Subcutaneous adipose tissue (tissue), 4 donors: Measurements from ENCODE around the gene PLEKHF1. TPM values are rescaled to one million over a fixed set of nuclear protein-coding genes. Genes with fewer than 3 reads are reported as not detected.

Experiments
- total RNA-seq, 4 donors: library from RNA; depleted of rRNA; stranded (reverse); fragments of >200 nt; gene quantifications; one replicate each; pipeline ENCODE4 v1.1.0, GENCODE V29; 2016
- TF ChIP-seq, protein P1 (sequence below): fragments of 450-650 bp; IDR thresholded peaks from one replicate; pipeline ENCODE4 v1.5.1; 2016; ENCODE audit warnings: low read depth, mild to moderate bottlenecking, control low read depth, antibody characterized with exemption, moderate library complexity

The PLEKHF1 gene
- total RNA-seq, 4 donors from 2014 or later, result 18.1 to 51.6 (median 34.9) TPM

DNA sequence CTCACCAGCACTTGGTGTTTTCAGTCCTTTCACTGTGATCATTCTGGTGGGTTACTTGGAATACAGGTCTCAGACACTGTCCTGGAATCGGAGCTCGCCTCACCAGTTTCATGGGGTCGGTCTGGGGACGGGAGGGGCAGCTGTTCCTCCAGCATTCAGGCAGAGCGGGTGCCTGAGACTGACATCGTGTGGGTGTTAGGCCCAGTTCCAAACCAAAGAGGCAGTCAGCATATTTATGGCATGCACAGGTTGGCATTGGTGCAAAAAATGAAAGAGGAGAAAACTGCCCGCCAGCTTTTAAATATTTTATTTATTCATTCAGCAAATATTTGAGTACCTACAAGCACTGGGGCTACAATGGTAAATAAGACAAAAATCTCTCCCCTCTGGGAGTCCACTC is 20.1 kb downstream of the PLEKHF1 start:
- TF ChIP-seq, protein P1, sequence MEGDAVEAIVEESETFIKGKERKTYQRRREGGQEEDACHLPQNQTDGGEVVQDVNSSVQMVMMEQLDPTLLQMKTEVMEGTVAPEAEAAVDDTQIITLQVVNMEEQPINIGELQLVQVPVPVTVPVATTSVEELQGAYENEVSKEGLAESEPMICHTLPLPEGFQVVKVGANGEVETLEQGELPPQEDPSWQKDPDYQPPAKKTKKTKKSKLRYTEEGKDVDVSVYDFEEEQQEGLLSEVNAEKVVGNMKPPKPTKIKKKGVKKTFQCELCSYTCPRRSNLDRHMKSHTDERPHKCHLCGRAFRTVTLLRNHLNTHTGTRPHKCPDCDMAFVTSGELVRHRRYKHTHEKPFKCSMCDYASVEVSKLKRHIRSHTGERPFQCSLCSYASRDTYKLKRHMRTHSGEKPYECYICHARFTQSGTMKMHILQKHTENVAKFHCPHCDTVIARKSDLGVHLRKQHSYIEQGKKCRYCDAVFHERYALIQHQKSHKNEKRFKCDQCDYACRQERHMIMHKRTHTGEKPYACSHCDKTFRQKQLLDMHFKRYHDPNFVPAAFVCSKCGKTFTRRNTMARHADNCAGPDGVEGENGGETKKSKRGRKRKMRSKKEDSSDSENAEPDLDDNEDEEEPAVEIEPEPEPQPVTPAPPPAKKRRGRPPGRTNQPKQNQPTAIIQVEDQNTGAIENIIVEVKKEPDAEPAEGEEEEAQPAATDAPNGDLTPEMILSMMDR, result no peak

DNA sequence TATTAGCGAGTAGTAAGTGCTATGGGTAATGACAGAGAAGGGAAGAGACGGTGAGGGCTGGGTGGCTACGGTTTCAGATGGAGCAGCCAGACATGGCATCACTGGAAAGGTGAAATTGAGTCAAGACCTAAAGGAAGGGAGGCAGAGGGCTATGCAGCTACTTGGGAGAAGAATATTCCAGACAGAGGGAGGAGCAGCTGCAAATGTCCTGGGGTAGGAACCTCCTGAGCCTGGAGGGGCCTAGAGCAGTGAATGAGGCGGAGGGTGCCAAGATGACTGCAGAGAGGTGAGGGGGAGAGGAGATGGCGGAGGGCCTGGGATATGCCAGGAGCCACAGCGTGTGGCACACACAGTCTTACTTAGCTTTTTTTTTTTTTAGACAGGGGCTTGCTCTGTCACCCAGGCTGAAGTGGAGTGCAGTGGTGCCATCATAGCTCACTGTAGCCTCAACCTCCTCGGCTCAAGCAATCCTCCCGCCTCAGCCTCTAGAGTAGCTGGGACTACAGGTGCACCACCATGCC is 21.1 kb downstream of the PLEKHF1 start:
- TF ChIP-seq, protein P1, result no peak

DNA sequence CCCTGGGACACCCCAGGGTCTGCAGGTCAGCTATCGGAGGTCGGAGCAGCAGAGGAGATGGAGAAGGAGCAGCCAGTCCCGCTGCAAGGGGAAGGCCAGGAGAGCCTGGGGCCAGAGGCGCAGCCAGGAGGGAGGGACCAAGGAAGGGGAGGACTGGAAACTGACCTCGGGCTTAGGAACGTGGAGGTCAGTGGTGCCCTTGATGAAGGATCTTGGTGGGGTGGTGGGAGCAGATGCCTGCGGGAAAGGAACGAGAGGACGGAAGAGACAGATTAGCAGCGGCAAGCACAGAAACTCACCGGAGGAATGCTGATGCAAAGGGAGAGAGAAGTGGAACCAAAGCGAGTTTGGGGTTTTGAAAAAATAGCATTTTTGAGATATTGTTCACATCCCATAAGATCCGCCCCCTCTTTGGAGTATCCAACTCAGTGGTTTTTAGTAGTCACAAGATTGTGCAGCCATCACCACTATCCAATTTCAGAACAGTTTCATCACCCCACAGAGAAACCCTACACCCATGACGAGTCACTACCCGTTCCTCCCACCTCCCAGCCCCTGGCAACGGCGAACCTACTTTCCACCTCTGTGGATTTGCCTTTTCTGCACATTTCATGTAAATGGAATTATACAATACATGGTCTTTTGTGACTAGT is 22.1 kb downstream of the PLEKHF1 start:
- TF ChIP-seq, protein P1, result no peak

DNA sequence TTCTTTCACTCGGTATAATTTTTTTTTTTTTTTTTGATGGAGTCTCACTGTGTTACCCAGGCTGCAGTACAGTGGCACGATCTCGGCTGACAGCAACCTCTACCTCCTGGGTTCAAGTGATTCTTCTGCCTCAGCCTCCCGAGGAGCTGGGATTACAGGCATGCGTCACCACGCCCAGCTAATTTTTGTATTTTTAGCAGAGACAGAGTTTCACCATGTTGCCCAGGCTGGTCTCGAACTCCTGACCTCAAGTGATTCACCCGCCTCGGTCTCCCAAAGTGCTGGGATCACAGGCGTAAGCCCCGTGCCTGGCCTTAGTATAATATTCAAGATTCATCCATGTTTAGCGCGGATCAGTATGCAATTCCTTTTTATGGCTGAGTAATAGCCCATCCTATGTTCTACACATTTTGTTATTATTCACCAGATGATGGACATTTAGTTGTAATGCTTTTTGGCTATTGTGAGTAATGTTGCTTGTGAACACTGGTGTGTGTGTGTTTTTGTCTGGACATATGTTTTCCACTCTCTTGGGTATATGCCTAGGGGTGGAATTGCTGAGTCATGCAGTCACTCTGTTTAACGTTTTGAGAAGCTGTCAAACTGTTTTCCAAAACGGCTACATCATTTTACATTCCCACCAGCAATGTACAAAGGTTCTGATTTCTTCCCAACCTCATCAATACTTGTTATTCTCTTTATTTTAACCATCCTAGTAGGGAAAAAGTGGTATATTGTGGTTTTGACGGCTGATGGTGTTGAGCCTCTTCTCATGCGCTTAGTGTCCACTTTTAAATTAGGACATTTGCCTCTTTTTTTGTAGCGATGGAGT is 22.9 kb downstream of the PLEKHF1 start:
- TF ChIP-seq, protein P1, result no peak

DNA sequence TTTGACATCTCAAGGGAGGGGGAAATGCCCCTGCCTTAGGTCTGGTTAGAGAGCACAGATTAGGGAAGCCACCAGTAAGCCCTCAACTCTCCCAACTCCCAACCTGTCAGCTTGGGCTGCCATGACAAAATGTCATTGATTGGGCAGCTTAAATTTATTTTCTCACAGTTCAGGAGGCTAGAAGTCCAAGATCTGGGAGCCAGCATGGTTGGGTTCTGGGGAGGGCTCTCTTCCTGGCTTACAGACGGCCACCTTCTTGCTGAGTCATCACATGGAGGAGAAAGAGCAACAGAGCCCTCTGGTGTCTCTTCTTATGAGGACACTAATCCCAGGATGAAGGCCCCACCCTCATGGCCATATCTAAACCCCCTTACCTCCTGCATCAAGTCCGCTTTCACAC is 25.6 kb downstream of the PLEKHF1 start:
- TF ChIP-seq, protein P1, result no peak

DNA sequence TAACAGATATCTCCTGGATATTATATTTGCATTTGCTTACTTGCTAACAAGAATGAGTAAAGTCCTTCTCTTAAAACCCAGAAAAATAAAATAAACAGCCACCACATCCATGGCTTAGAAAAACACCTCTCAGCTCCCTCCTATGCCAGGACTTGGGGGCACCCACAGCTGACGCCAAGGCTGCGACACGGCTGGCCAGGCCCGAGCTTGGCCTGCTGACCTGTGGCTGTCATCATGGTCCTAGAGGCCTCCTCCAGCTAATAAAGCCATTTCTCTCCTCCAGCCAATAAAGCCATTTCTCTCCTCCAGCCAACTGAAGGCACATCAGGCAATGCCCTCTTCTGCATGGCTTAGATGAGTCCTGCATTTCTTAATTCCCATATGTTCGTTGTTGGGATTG is 28.9 kb downstream of the PLEKHF1 start:
- TF ChIP-seq, protein P1, result no peak
